Stimulated activated CD4-positive, alpha-beta T cell treated with anti-CD3 and anti-CD28 coated beads, Interleukin-15, amount 100 ng/mL, for 1 hour (primary cell): ENCODE measurements around the gene NHERF2.
A peak's percentile ranks its signal among the peaks of the same experiment; 100 is the strongest.
"Not testable (repeated sequence)": the region's sequence is repeated elsewhere in the genome, so short reads cannot be mapped to it uniquely, and the experiment has no call there.

Source experiments
- DNase-seq, 2 donors: peaks; one replicate each; pipeline ENCODE4 v3.0.0-alpha.2; 2020; ENCODE audit warnings: low read depth in 1 of 2, low spot score in 1 of 2

Gene NHERF2

DNA sequence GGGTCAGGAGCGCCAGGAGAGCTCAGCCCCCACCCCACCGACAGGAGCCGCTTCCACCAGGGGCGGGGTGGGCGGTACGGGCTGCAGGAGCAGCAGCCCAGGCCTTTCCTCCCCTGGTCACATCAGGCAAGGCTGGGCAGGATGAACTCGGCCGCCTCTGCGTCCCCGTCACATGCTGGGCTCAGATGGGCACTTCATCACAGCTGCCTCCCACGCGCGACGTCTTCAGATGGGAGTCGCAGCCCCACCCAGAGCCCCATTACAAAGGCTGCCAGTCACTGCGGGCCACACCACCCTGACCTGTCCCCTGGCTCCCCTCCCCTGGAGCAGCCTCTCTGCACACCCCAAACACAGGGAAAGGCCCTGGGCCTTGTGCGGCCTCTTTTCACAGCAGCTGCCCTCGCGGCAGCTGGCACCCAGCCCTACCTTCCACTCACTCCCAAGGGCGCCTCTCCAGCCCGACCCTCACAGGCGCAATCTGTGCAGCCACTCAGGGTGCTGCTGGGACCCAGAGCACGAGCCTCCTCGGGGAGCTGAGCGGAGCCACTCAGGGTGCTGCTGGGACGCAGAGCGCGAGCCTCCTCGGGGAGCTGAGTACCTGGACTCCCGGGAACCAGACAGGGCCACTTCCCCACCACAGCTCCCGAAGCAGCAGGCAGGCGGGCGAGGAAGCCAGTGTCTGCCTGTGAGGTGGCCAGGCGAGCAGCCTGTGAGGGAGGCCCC is 21.7 kb upstream of the NHERF2 start:
- no peak for DNase-seq

DNA sequence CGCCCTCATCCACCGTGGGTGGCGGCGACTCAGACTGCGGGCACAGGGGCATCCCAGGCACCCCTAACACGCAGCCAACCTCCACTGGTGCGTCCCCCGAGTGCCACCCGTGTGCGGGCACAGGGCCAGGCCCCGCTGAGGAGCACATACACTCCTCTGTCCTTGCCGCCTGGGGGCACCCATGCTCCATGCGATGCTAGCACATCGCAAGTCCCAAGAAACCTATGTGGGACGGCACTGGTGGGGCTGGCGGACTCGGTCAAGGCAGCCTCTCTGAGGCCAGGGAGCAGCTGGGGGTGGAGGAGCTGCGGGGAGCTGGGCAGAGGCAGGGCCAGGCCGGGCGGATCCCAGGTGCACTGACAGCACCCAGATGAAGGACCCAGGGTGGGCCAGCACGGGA is 21.1 kb upstream of the NHERF2 start:
- DNase-seq, result no peak

DNA sequence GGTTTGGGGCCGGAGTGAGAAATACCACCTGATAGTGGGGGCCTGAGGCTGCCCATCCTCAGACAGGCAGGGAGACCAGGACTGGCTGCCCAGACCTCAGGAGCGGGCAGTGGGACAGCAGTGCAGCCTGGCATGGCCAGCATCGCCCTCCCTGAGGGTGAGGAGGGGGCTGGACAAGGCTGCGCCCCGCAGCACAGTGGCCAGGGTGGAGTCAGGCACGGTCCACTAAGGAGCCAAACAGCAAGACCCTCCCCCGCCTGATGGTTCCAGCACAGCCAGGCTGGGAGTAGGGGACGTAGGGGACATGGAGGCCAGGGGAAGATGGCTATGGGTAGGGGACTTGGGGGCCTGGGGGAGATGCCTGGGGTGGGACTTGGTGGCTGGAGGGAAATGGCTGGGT is 20.4 kb upstream of the NHERF2 start:
- no peak for DNase-seq

DNA sequence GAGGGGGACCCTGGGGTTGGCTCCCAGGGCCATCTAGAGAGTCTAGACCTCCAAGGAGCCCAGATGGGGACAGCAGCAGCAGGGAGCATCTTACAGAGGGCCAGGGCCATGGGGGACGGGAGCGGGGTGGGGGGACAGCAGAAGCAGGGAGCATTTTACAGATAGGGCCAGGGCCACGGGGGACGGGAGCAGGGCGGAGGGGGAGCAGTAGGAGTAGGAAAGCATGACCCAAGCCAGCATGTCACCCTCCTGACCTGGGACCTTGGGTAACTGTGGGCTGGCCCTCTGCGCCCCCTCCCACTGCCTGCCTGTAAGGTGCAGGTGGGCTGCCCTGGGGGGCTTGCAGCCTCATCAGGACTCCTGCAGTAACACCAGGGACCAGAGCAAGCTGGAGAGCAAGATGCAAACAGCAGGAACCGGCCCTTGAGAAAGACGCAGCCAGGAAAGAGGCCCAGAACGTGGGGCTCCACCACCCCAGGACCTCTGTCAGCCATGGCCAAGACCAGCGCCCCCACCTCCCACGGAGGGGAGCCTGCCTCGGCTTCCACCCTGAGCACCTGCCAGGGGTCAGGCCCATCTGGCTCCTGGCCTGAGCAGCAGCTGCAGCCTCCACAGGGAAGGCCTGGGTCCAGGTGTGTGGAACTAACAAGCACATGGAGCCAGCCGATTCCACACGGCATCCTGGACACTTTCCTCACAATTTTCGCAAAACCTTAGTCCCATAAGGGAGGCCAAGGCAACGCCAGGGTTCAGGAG is 19.4 kb upstream of the NHERF2 start:
- no peak for DNase-seq

DNA sequence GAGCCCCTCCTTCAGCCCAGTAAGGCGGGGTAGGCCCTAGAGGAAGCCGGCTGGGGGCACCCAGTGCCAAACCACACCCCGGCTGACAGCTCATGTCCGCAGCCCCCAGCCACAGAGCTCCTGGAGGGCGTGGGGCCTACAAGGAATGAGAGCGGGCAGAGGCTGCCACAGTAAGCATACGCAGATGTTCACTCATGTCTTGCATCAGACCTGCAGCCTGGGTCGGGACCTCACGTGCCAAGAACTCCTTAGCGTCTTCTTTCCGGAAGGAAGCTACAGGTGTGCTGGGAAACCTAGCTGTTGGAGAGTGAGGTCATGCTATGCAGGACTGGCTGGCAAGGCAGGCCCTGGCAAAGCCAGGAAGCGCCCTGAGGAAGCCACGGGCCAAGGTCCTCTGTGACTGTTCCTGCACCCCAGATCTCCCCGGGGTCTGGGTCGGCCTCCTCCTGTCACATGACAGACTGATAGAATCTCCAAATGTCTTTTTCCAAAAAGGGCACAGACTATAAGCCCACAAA is 18.6 kb upstream of the NHERF2 start:
- DNase-seq, result no peak

DNA sequence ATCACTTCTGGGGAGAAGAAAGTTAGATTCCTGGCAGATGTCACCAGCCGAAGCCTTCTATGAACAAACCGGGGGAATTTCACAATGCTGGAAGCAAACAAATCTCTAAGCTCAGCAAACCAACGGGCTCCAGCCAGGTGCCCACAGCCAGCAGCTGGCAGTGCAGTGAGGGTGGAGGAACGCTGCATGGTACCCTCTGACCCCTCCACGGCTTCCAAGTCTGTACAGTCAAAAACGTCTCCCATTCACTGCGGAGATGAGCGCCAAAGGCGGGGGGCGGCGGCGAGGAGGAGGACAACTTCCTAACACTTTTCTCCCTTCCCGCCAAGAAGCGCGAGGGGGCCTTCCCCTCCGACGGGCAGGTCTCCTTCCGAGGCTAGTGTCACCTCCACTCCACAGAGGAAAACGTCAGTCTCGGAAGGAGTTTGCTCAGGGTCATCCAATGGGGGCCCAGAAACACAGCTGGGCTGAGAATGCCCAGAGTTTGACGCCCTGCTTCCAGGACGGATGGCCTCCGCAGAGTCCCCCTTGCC is 18.0 kb upstream of the NHERF2 start:
- no peak for DNase-seq

DNA sequence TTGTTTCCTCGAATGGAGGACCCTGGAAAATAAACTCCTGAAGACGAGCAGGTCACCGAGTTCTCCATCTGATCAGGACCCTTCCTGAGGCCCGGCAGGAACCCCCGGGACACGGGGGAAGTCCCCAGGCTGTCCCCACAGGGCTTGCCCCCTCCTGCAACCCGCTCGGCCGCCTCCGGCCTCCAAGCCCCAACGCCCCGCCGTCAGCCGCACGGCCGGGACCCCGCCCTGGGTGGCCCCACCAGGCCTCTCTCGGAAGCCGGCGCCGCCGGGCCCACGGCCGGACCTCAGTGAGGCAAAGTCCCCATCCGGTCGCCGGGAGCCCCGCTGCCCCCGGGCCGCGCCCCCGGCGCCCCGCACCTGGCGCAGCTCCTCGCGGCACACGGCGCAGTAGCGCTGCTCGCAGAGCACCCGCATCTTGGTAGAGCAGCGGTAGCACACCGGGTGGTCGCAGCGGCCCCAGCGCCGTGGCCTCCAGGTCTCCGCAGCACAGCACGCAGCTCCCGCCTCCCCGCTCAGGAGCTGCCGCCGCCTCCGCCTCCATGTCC is 17.5 kb upstream of the NHERF2 start:
- no peak for DNase-seq

DNA sequence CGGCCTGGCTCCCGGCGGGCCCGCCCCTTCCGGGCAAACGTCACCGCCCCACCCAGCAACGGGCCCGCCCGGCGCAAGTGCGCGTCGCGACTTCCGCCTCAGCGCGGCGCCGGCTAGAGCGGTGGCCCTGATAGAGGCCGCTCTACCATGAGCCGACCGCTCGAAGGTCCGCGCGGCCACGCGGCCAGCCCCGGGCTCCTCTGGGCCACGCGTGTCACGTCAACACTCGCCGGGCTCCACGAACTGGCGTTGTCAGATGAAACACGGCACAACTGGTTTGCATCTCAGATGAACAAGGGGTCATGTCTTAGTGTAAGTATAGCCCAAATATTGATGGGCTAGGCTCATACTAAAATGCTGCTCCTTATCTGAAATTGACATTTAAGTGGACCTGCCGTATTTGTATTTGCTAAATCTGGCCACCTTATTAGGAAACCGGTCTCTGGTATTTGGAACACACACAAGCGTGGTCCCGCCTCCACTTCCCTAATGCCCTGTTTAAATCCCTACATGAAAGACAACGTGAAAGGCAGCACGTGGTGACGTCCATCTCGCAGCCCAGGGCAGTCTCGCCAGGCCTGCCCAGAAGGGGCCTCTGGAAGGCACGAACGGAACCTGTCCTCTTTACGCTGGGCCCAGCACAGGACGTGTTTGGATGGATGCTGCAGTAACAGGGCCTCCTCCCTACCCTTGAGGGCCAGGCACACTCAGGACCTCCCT is 16.8 kb upstream of the NHERF2 start, which contains the start of gene ZNF598:
Gene ZNF598, minus strand, starts transcription at position 31 of the 720 bp plus-strand sequence.
- peak; percentile 62 to 71 for DNase-seq

DNA sequence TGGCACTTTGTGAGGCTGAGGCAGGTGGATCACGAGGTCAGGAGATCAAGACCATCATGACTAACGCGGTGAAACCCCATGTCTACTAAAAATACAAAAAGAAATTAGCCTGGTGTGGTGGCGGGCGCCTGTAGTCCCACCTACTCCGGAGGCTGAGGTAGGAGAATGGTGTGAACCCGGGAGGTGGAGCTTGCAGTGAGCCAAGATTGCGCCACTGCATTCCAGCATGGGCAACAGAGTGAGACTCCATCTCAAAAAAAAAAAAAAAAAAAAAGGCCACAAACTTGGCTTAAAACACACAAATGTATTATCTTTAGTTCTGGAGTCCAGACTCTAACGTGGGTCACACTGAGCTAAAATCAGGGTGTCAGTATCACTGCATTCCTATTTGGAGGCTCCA is 15.0 kb upstream of the NHERF2 start:
- DNase-seq, result not testable (repeated sequence)

DNA sequence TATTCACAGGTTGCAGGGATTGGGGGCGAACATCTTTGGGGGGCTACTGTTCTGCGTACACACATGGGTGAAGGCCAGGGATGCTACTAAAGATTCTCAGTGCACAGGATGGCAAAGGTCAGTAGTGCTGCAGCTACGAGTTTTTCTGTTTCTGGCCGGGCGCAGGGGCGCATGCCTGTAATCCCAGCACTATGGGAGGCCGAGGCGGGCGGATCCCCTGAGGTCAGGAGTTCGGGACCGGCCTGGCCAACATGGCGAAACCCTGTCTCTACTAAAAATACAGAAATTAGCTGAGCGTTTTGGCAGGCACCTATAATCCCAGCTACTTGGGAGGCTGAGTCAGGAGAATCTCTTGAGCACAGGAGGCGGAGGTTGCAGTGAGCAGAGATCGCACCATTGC is 13.2 kb upstream of the NHERF2 start:
- no peak for DNase-seq

DNA sequence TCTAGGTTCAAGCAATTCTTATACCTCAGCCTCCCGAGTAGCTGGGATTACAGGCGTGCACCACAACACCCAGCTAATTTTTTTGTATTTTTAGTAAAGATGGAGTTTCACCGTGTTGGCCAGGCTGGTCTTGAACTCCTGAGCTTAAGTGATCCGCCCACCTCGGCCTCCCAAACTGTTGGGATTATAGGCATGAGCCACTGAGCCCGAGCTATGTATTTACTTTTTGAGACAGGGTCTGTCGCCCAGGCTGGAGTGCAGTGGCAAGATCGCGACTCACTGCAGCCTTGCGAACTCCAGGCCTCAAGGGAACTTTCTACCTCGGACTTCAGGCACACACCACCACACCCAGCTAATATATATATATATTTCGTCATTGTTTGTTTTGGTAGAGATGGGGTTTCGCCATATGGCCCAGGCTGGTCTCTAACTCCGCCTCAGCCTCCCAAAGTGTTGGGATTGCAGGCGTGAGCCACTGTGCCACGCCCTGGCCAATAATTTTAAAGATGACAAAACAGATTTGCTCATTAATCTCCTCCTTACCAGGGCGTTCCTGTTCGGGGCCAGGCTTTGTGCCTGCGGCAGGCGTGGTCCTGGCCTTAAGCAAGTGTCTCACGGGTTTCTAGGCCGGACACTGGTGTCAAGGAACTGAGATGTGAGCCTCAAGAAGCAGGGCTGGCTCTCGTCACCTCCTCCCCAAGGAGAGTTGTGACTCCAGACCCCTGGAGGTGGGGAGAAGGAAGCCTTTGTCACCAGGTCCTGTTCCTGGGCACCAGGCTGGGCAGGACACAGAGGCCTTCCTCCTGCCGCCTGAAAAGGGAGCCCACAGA is 11.4 kb upstream of the NHERF2 start:
- no peak for DNase-seq

DNA sequence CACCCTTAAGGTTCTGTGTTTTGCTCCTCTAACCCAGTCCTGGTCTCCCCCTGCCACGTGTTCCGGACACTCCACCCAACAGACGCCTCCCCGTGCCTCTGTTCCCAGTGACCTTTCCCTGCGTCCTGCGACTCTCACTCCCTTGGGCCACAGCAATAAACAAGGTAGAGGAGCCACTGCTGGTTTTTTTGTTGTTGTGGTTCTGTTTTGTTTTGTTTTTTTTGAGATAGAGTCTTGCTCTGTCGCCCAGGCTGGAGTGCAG is 10.8 kb upstream of the NHERF2 start:
- no peak for DNase-seq

DNA sequence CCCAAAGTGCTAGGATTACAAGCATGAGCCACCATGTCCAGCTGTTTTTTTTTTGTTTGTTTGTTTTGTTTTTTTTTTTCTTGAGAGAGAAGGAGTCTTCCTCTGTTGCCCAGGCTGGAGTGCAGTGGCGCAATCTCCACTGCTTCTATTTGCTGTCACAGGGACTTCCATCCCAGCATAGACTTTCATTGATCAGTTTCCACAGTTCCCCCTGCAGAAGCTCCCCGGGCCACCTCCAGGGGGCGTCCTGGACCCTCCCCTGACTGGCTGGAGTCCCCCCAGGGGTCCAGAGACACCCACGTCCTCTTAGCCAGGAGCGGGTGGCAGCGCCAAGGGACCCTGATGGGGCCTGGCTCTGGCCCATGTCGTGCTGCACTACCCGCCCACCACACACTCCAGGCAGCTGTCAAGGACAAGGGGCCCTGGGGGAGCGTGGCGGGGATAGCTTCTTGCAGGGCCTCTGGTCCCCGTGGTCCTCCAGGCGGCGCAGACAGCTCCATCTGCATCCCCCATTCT is 10.2 kb upstream of the NHERF2 start:
- DNase-seq, result no peak

DNA sequence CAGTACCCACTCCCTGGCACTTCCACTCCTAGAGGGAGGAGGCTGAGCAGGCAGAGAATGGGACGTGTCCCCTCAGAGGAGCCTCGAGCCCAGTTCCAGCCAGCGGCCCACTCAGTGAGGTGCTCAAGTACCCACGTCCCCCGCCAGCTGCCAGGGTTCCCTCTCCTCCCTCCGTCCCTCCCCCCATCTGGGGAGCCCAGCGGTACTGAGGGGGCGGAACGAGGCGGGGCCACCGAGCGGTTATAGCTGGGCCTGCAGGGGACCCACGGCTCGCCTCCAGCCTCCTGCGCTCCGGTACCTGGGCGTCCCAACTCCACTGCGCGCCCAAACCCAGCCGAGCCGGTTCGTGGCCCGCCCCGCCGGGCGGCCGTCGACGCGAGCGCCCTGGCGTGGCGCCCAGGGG is 7.2 kb upstream of the NHERF2 start, which contains the start of gene NPW:
Gene NPW, plus strand, starts transcription at position 268 of the 403 bp plus-strand sequence.
- no peak for DNase-seq

DNA sequence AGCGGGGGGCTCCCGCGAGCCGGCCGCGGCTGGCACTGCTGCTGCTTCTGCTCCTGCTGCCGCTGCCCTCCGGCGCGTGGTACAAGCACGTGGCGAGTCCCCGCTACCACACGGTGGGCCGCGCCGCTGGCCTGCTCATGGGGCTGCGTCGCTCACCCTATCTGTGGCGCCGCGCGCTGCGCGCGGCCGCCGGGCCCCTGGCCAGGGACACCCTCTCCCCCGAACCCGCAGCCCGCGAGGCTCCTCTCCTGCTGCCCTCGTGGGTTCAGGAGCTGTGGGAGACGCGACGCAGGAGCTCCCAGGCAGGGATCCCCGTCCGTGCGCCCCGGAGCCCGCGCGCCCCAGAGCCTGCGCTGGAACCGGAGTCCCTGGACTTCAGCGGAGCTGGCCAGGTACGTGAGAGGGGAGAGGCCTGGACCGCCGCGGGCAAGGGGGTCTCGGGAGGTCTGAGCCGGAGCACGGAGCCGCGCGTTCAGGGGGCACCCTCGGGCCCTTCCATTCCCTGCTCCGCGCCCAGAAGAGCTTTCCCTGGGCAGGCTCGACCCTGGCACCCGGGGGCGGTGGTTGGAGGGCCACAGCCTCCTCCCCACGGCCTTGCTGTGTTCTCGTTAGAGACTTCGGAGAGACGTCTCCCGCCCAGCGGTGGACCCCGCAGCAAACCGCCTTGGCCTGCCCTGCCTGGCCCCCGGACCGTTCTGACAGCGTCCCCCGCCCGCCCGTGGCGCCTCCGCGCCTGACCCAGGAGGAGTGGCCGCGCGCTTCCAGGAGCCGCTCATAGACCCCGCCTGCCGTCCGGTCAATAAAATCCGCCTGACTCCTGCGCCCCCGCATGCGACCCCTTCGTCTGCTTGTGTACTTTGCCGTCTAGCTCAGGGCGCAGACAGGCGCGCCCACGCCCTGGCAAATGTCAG is 6.5 kb upstream of the NHERF2 start:
- DNase-seq, result no peak

DNA sequence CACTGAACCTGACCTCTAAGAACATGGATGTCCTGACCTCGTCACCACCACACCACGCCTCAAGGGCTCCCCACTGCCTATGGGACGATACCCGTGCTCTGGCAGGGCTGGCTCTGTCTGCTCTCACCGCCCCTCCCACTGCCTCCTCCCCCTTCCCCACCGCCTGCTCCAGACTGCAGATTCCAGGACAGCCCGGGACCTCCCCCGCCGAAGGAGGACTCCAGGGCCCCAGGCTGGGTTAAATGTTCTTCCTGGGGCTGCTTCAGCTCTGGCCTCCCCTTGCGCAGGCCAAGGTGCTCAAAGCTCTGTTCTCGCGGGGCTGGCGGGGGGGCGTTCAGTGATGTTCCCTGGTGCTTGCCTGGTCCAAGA is 4.0 kb upstream of the NHERF2 start:
- DNase-seq, result no peak

DNA sequence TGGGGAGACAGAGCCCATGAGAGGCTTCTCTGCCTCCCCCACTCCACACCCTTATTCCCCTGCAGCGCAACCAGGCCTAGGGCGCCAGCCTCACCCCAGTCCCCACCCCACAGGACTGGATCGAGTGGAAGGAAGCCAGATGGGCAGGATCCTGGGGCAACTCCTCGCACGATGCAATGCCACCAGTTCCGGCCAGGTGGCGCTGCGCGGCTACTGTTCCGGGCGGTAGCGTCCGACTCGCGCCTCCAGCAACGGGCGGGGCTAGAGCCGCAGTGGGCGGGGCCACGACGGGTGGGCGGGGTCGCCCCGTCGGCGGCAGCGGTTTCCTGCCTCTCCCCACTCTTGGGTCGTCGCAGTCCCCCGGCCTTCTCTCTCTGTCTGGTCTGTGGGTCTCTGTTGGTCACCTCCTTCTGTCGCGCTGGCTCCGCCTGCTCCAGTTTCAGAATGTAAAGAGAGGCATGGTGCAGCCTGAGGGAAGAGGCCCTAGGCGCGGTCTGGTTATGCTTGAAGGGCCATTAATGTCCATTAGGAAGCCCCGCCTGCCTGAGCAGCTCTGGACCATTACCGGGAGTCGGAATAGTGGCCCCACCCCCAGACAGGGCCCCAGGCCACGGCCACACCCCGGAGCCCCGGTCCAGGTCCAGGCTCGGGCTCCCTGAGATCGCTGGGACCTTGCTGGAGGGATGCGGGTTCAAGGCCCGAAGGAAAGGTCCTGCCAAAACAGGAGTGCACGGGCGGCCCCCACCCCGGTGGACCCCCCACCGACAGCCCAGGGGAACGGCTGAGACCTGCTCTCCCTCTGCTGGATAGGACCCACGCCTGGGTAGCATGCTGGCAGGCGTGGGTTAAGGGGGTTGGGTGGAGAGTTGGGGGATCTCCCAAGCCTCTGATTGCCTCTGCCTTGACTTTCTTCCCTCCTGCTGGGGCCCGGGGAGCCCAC is 3.3 kb upstream of the NHERF2 start:
- DNase-seq, result peak; percentile 97 to 99

DNA sequence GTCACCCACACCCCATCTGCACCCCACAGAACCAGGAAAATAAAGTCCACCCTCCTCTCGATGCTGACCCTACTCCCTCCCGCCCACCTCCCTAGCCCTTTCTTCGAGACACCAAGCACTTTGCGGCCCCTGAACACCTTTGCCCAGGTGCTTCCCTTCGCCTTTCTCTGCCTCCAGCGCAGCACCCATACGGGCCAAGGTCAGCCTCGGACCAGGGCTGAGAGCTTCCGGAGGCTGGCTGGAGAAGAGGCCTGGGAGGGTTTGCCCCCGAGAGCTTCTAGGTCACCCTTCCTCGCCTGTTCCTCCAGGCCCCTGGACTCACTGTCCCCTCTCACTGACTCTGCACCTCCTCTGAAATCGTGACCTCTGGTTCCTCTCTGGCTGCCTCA is 2.7 kb upstream of the NHERF2 start:
- no peak for DNase-seq
